Measurements from ENCODE around the gene RGS7.
"Not testable (repeated sequence)": the region's sequence is repeated elsewhere in the genome, so short reads cannot be mapped to it uniquely, and the experiment has no call there.

Gene RGS7

DNA sequence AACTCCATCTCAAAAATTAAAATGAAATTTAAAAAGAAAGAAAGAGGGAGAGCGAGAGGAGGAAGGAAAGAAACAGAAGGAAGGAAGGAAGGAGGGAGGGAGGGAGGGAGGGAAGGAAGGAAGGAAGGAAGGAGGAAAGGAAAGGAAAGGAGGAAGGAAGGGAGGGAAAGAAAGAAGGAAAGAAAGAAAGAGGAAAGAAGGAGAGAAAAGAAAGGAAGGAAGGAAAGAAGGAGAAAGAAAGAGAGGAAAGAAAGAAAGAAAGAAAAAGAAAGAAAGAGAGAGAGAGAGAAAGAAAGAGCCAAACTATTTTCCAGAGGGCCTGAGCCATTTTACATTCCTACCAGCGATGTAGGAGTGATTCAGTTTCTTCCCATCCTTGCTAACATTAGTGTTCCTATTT lies 364.0 kb downstream of the RGS7 start:
- no peak overlapping the region for H3K4me3 ChIP-seq (ENCODE audit: low read depth, low read length)
- TF ChIP-seq, protein P1, sequence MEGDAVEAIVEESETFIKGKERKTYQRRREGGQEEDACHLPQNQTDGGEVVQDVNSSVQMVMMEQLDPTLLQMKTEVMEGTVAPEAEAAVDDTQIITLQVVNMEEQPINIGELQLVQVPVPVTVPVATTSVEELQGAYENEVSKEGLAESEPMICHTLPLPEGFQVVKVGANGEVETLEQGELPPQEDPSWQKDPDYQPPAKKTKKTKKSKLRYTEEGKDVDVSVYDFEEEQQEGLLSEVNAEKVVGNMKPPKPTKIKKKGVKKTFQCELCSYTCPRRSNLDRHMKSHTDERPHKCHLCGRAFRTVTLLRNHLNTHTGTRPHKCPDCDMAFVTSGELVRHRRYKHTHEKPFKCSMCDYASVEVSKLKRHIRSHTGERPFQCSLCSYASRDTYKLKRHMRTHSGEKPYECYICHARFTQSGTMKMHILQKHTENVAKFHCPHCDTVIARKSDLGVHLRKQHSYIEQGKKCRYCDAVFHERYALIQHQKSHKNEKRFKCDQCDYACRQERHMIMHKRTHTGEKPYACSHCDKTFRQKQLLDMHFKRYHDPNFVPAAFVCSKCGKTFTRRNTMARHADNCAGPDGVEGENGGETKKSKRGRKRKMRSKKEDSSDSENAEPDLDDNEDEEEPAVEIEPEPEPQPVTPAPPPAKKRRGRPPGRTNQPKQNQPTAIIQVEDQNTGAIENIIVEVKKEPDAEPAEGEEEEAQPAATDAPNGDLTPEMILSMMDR (IDR thresholded peaks at IDR 0.05; ENCODE audit: low read depth, low read length, missing control alignments): no peak
- no peak for DNase-seq (ENCODE audit: low read depth)

- H3K4me3 ChIP-seq (ENCODE audit: low read depth, low read length): no peak overlapping the region
- DNase-seq (ENCODE audit: low read depth): no peak
- TF ChIP-seq, protein P1 (IDR thresholded peaks at IDR 0.05; ENCODE audit: low read depth, low read length, missing control alignments): no peak
These were observed 365.8 kb downstream of the RGS7 start for GRCh38 chr1:240991230-240991629.

DNA sequence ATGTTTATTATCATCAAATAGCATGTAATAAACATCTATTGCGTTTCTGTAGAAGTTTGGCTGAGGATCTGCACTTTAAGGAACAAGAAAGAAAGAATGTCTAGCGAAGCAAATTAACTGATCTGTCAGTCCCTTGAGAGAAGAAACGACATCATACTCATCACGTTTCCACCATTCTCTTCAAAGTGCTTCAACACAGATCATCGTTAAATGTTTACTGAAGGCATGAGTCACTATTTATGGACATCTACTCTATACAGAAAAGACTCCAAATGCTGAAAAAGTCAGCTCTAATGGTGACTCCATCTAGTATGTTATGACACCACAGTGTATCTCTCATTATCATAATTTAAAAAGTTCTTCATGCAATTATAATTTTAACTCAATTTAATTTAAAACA lies 369.1 kb downstream of the RGS7 start:
- no peak for DNase-seq (ENCODE audit: low read depth)
- TF ChIP-seq, protein P1 (IDR thresholded peaks at IDR 0.05; ENCODE audit: low read depth, low read length, missing control alignments): no peak
- no peak overlapping the region for H3K4me3 ChIP-seq (ENCODE audit: low read depth, low read length)

- TF ChIP-seq, protein P1 (IDR thresholded peaks at IDR 0.05; ENCODE audit: low read depth, low read length, missing control alignments): no peak
- H3K4me3 ChIP-seq (ENCODE audit: low read depth, low read length): no peak overlapping the region
- DNase-seq (ENCODE audit: low read depth): no peak
These were observed 371.9 kb downstream of the RGS7 start for GRCh38 chr1:240985081-240985480.

GRCh38 chr1:240980342-240980741 lies 376.7 kb downstream of the RGS7 start:
- TF ChIP-seq, protein P1 (IDR thresholded peaks at IDR 0.05; ENCODE audit: low read depth, low read length, missing control alignments): no peak
- DNase-seq (ENCODE audit: low read depth): no peak
- H3K4me3 ChIP-seq (ENCODE audit: low read depth, low read length): no peak overlapping the region

GRCh38 chr1:240976685-240977084 lies 380.3 kb downstream of the RGS7 start:
- no peak overlapping the region for H3K4me3 ChIP-seq (ENCODE audit: low read depth, low read length)
- no peak for DNase-seq (ENCODE audit: low read depth)
- TF ChIP-seq, protein P1 (IDR thresholded peaks at IDR 0.05; ENCODE audit: low read depth, low read length, missing control alignments): no peak

DNA sequence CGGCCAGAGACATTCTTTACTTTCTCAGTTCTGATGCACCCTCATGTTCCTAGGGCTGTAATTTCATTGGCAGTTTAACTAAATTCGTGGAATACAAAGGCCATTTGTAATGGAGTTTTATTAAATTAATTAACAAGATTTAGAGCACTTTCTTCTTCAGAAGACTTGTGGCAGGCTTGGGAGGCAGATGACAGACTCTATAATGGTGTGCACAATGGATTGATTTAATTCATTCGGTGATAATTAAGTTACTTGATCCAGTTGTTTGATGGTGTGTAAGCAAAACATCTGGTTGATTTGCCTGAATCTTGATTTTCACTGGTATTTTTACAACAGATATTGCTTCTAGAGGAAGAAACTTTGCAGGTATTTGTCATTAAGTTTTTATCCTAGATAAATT lies 383.1 kb downstream of the RGS7 start:
- TF ChIP-seq, protein P1 (IDR thresholded peaks at IDR 0.05; ENCODE audit: low read depth, low read length, missing control alignments): no peak
- DNase-seq (ENCODE audit: low read depth): no peak
- no peak overlapping the region for H3K4me3 ChIP-seq (ENCODE audit: low read depth, low read length)

DNA sequence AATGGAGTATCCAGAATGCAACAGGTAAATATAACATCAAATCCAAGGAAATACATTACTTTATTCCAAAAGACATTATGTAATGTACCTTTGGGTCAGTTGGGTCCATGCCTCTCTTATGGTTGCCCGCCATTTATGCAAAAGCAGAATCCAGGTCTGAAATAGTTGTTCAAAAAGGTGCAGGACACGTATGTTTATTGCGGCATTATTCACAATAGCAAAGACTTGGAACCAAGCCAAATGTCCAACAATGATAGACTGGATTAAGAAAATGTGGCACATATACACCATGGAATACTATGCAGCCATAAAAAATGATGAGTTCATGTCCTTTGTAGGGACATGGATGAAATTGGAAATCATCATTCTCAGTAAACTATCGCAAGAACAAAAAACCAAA lies 384.9 kb downstream of the RGS7 start:
- not testable (repeated sequence) for H3K4me3 ChIP-seq (ENCODE audit: low read depth, low read length); DNase-seq (ENCODE audit: low read depth)
